Cardiac fibroblast (primary cell): ENCODE data around the gene SHTN1.

Source experiments
- DNase-seq, 2 donors: peaks; one replicate each; pipeline versions ENCODE4 v3.0.0 to v3.0.0-alpha.2; 2010; ENCODE audit warnings: low read depth in 2 of 2
- H3K4me3 ChIP-seq, 2 donors: replicated peaks in 1 of 2; 1 replicate in 1 of 2; 2 replicates in 1 of 2; pipeline ENCODE4 v1.5.1; 2011; ENCODE audit warnings: low read depth in 2 of 2, low read length in 2 of 2, mild to moderate bottlenecking in 2 of 2, moderate library complexity in 1 of 2
- TF ChIP-seq, protein P1 (sequence below): IDR thresholded peaks from one replicate; pipeline ENCODE4 v1.5.1; 2011; ENCODE audit warnings: low read depth, mild to moderate bottlenecking, low read length, inconsistent platforms

Gene SHTN1

DNA sequence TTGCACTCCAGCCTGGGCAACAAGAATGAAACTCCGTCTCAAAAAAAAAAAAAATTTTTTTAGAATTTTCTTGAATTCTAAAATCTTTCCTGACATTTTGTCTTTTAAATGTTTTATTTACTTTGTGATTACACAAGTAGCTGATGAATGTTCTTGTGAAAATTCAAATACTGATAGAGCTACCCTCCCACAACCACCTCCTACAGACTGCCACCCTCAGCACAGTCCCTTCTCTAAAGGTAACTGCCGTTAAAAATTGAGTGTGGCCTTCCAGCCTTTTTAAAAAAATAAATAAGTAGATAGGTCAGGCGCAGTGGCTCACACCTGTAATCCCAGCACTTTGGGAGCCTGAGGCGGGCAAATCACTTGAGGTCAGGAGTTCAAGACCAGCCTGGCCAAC, 140.6 kb downstream of the SHTN1 start:
- no peak for DNase-seq
- no peak overlapping the region for H3K4me3 ChIP-seq
- TF ChIP-seq, protein P1, sequence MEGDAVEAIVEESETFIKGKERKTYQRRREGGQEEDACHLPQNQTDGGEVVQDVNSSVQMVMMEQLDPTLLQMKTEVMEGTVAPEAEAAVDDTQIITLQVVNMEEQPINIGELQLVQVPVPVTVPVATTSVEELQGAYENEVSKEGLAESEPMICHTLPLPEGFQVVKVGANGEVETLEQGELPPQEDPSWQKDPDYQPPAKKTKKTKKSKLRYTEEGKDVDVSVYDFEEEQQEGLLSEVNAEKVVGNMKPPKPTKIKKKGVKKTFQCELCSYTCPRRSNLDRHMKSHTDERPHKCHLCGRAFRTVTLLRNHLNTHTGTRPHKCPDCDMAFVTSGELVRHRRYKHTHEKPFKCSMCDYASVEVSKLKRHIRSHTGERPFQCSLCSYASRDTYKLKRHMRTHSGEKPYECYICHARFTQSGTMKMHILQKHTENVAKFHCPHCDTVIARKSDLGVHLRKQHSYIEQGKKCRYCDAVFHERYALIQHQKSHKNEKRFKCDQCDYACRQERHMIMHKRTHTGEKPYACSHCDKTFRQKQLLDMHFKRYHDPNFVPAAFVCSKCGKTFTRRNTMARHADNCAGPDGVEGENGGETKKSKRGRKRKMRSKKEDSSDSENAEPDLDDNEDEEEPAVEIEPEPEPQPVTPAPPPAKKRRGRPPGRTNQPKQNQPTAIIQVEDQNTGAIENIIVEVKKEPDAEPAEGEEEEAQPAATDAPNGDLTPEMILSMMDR, result no peak

DNA sequence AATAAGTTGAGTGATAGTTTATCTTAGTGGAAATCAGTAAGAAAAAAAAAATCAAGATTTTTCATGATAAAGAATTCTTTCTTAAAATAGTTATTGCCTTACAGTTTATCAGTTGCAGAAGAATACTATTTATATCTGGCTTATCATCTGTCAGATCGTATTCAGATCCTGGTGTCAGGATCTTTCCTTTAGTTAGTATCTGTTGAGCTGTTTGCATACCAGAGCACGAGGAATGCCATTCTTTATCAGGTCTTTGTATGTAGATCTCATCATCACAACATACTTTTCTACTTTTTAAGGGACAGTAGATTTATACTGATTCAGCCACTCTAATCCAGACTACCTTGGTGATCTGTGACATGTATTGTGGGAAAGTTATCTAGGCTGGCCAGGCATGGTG, 143.2 kb downstream of the SHTN1 start:
- TF ChIP-seq, protein P1, result no peak
- DNase-seq, result no peak

DNA sequence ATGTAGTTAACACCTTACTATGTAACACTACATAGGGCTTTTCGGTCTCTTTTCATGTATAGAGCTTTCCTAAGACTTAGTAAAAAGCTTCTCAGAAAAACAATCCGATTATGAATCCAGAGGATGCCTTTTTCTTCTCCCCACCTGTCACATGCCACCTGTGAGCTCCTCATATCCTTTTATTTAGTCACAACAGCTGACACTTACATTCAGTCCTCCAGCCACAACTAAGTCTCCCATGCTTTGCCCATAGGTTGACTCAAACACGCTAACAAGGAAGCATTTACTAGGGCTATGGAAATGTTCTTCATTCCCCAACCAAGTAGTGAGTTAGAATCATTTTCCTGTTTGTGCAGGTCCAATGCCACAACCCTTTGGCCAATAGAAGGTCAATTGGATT, 147.8 kb downstream of the SHTN1 start:
- H3K4me3 ChIP-seq, result no peak overlapping the region
- no peak for DNase-seq
- TF ChIP-seq, protein P1, result no peak

More for the DNA sequence above, 143.2 kb downstream of the SHTN1 start:
- H3K4me3 ChIP-seq, result no peak overlapping the region

DNA sequence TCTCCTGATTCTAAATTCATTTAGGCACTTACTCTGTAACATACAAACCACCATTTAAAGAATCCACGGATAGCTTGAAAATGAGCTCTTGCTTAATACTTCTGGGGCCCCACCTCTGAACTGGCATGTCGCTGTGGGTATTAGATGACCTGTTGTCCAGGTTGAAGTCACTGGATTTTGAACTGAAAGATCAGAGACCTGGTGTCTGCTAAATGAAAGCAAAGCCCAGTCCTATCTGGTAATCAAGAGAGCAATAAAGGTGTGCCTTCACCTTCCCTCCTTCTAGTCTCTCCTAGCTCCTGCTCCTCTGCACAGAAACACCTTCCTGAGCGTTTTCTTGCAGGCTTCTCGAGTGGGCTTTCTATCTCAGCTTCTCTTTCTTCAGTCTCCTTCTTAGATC, 151.3 kb downstream of the SHTN1 start:
- no peak overlapping the region for H3K4me3 ChIP-seq
- TF ChIP-seq, protein P1, result no peak
- no peak for DNase-seq

DNA sequence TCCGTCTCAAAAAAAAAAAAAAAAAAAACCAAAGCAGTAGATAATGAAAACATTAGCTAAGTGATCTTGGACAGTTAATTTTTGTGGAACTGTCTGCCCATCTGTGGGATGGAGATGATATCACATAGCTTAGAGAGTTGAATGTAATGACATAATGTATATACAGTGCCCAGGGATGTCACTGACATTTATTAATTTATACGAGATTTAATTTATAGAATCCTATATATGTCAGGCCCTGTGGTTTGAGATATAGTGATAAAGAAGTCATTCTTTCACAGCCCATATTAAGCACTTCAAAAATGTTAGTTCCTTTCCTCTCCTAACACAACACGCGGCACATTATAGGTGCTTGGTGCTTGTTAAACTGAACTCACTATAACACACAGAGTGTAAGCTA, 151.7 kb downstream of the SHTN1 start:
- TF ChIP-seq, protein P1, result no peak
- no peak overlapping the region for H3K4me3 ChIP-seq
- DNase-seq, result no peak

DNA sequence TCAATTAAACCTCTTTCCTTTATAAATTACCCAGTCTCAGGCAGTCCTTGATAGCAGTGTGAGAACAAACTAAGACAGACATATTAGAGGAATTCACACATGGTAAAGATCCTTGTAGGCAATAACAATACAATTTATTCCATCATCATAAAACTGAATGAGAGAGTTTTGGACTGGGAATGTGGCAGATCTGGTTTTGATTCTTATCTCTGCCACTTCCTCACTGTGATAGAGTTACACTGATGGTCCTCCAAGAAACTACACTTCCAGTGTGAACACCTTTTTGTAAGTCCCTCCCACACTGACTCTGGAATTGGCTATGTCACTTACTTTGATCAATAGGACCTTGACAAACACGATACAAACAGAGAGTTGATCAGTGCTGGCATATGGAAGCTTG, 152.7 kb downstream of the SHTN1 start:
- DNase-seq, result no peak
- no peak overlapping the region for H3K4me3 ChIP-seq
- TF ChIP-seq, protein P1, result no peak

DNA sequence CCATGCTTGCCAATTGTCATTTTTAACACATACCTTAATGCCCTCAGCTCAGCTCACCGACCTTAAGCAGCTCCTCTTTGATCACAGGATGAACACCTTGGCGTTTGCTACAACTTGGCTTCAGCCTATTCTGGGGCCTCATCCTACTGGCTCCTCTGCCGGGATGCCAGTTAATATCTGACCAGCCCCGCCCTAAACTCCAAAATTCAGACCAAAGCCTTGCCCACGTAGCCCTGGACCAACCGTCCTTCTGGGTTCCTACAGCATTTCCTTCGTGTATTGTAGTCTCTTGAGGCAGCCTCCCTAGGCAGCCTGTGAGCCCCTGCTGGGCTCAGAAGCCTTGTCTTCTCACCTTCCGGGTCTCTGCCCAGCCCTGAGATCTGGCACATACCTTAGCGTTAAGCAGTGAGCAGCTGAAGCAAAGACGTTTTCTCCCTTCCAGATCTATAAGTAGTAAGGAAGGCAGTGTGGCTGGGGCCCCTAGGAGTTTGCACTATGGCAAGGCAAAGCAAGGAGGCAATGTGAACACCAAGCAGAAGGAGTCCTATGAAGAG, 154.9 kb downstream of the SHTN1 start:
- peak overlapping the region; percentile 59 to 67 for H3K4me3 ChIP-seq
- DNase-seq, result no peak
- TF ChIP-seq, protein P1, result no peak
